PC-3 (cell line): ENCODE data around the gene ETV5.

Experiments
- EZH2phosphoT487 ChIP-seq: fragments of 300-600 bp; sonication (generic); IDR thresholded peaks from 2 replicates; pipeline ENCODE4 v1.6.1; 2018; ENCODE audit warnings: mild to moderate bottlenecking, antibody characterized with exemption, low read length, borderline replicate concordance
- TF ChIP-seq, protein P1 (sequence below): fragments of 300-600 bp; sonication (generic); conservative IDR thresholded peaks from 2 replicates; pipeline ENCODE4 v1.5.1; 2017; ENCODE audit warnings: antibody characterized with exemption, low read depth, mild to moderate bottlenecking, low read length

DNA sequence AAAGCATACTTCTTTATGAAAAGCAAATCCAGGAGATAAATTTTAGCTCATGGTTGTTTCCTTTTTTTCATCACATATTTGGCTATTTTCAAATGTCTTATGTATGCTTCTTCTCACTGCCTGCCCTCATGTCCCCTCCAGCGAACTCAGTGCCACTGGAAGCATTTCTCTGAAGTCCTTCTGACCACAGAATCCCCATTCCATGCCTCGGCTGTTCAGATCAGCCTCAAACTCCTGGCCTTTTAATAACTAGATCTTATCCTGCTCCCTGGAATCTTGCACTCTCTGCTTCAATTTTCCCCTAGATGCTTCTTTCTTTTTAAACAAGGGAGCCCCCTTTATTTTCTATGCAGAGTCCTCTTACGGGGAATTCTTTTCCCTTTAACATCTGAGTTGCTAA is 10.1 kb downstream of the ETV5 start:
- TF ChIP-seq, protein P1, sequence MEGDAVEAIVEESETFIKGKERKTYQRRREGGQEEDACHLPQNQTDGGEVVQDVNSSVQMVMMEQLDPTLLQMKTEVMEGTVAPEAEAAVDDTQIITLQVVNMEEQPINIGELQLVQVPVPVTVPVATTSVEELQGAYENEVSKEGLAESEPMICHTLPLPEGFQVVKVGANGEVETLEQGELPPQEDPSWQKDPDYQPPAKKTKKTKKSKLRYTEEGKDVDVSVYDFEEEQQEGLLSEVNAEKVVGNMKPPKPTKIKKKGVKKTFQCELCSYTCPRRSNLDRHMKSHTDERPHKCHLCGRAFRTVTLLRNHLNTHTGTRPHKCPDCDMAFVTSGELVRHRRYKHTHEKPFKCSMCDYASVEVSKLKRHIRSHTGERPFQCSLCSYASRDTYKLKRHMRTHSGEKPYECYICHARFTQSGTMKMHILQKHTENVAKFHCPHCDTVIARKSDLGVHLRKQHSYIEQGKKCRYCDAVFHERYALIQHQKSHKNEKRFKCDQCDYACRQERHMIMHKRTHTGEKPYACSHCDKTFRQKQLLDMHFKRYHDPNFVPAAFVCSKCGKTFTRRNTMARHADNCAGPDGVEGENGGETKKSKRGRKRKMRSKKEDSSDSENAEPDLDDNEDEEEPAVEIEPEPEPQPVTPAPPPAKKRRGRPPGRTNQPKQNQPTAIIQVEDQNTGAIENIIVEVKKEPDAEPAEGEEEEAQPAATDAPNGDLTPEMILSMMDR, result no peak
- TF ChIP-seq EZH2phosphoT487, result no peak
